ENCODE results near the gene TAF11L6.
A peak's percentile ranks its signal among the peaks of the same experiment; 100 is the strongest.
"Not testable (repeated sequence)": the region's sequence is repeated elsewhere in the genome, so short reads cannot be mapped to it uniquely, and the experiment has no call there.

TAF11L6 gene

DNA sequence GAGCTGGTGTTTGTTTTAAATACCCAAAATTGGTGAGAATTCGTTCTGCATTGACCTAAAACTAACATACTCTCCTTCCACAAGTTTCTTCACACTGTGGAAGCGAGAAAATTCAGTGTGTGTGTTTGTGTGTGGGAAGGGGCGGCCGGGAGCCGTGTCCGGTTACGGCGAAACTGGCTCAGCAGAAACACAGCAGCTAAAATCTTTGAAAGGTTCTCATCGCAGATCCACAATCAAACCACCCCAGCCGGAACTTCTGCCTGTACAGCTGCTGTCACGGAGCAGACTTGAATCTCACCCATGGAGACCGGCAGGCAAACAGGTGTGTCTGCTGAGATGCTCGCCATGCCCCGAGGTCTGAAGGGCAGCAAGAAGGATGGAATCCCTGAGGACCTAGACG lies at the start of gene TAF11L6:
TAF11L6 (plus strand) TSS at position 301 of the 400 bp plus-strand sequence.
- not testable (repeated sequence) for DNase-seq, ATAC-seq

DNA sequence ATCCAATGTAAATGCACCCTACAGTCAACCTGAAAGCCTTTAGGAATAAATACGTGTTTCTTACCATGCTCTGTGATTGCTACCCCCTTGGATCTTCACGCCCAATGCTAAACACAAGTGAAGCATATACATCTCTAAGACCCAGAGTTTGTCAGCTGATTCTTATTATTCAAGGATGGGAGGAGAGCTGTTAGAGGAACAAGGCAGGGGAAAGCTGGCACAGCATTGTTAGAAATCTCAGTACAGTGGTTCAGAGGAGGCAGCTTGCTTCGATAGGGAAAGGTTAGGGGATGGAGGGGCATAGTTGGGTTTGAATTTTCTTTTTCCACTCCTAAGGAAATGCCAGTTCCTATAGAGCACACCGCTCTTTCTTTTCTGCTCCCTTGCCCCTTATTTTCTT lies 47.1 kb upstream of the TAF11L6 start:
- no peak for DNase-seq
- no peak for ATAC-seq

DNA sequence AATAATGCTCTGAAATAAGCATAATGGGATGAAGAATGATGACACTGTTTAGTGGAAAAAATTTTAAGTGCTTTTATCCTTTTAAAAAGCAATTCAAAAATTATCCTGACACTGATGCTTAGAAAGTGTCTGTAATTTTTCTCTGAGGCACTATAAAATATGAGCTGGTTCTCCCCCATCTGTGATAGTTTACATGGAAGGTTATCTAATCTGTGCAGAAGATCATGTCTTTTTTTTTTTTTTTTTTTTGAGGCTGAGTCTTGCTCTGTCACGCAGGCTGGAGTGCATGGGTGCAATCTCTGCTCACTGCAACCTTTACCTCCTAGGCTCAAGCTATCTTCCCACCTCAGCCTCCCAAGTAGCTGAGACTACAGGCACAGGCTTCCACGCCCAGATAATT lies 45.7 kb upstream of the TAF11L6 start:
- no peak for ATAC-seq
- DNase-seq: no peak

DNA sequence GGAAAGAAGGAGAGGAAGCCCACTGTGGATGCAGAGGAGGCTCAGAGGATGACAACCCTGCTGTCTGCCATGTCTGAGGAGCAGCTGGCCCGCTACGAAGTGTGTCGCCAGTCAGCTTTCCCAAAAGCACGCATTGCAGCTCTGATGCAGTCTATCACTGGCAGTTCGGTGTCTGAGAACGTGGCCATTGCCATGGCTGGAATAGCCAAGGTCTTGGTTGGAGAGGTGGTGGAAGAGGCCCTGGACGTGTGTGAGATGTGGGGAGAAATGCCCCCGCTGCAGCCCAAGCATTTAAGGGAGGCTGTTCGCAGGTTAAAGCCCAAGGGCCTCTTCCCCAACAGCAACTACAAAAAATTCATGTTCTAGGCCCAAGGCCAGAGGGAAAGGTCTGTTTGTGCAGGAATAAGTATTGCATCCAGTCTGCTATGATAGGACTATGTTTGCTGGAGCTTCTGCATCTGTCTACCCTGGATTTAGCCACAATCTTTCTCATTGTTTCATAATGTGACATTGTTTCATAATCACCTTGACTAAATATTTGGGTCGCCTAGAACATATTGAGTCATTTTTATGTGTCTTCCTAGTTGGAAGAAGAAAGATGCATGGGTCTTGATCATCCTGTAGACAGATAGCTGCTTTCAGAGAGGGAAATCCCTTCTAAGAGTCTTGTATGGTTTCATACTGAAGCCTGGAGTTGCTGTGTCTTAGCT lies 41.9 kb upstream of the TAF11L6 start:
- not testable (repeated sequence) for ATAC-seq, DNase-seq

DNA sequence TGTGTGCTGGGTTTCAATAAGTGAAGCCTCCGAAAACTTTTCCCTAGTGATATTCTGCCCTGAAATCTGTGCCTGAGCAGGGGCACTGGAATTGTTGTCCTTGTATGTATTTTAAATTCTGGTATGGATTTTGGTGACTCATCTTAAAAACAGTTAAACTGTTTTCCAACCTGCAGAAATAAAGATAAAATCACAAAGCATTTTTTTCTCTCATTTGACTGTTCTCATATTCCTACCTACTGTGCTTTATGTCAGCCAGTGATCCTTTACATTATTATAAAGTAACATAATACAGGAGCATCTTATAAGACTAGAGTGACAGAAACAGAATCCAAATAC lies 41.3 kb upstream of the TAF11L6 start:
- ATAC-seq (no peak), DNase-seq (no peak)

DNA sequence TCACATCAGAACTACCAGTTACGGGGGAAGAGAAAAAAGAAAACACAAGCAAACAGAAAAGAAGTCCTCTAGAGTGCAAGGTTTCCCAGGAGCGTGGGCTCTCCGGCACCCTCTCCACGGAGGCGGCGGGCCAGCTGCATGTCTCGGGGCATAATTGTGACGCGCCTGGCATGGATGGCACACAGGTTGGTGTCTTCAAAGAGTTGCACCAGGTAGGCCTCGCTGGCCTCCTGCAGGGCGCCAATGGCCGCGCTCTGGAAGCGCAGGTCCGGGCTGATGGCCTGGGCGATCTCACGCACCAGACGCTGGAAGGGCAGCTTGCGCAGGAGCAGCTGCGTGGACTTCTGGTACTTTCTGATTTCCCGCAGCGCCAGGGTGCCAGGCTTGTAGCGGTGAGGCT lies 37.2 kb upstream of the TAF11L6 start:
- DNase-seq, ATAC-seq: not testable (repeated sequence)

DNA sequence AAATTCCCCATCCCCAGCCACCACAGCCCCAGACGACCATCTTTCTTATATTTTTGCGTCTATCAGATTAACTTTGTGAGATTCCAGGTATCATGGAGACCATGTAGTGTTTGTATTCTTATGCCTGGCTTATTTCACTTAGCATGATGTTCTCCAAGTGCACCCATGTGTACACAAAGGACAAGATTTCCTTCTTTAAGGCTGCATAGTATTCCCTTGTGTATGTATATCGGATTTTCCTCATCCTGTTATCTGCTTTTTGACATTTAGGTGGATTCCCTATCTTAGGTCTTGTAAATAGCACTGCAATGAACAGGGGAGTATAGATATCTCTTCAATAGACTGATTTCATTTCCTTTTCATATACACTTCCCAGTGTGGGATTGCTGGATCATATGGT lies 35.7 kb upstream of the TAF11L6 start:
- no peak for ATAC-seq
- no peak for DNase-seq

DNA sequence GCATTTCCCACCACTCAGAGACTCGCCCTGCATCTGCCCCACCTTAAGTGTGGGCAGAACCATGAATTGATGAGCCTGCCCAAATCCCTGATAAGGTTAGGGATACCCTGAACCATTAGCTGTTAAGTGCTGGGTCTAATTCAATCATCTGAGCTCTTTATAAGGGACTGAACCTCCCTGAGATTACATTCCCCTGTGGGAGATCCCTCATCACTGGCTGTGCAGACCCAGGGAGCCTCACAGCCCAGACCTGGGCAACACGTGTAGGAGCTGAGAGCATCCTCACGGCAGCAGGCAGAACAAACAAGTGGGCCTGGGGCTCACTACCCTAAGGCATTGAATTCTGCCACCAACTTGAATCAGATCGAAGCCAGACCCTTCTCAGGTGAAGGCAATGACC lies 31.0 kb upstream of the TAF11L6 start:
- DNase-seq (no peak), ATAC-seq (no peak)

DNA sequence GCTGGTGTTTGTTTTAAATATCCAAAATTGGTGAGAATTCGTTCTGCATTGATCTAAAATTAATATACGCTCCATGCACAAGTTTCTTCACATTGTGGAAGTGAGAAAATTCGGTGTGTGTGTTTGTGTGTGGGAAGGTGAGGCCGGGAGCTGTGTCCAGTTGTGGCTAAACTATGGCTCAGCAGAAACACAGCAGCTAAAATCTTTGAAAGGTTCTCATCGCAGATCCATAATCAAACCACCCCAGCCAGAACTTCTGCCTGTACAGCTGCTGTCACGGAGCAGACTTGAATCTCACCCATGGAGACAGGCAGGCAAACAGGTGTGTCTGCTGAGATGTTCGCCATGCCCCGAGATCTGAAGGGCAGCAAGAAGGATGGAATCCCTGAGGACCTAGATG lies 30.5 kb upstream of the TAF11L6 start, which contains the start of gene TAF11L2:
TAF11L2 (plus strand) TSS at position 301 of the 400 bp plus-strand sequence.
- not testable (repeated sequence) for ATAC-seq, DNase-seq

DNA sequence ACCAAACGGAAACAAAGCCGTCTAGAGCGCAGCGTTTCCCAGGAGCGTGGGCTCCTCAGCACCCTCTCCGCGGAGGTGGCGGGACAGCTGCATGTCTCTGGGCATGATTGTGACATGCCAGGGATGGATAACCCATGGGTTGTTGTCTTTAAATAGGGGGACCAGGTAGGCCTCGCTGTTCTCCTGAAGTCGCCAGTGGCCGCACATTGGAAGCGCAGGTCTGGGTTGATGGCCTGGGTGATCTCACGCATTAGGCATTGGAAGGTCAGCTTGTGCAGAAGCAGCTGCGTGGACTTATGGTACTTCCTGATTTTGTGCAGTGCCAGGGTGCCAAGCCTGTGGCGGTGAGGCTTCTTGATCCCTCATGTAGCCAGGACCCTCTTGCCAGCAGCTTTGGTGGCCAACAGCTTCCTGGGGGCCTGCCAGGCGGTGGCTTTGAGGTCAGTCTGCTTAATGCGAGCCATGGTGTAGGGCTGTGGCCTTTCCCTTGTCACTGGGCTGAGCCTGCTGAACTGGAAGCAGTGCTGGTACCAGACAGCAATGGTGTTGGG lies 16.6 kb upstream of the TAF11L6 start:
- ATAC-seq (no peak), DNase-seq (no peak)

DNA sequence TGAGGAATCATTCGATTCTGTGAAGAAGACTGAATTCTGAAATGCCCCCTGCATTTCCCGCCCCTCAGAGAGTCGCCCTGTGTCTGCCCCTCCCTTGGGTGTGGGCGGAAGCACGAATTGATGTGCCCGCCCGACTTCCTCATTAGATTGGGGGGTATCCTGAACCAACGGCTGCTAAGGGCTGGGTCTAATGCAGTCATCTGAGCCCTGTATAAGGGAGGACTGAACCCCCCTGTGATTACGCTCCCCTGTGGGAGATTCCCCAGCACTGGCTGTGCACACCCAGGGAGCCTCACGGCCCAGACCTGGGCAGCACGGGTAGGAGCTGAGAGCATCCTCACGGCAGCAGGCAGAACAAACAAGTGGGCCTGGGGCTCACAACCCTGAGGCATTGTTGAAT lies 10.9 kb upstream of the TAF11L6 start:
- not testable (repeated sequence) for ATAC-seq, DNase-seq

DNA sequence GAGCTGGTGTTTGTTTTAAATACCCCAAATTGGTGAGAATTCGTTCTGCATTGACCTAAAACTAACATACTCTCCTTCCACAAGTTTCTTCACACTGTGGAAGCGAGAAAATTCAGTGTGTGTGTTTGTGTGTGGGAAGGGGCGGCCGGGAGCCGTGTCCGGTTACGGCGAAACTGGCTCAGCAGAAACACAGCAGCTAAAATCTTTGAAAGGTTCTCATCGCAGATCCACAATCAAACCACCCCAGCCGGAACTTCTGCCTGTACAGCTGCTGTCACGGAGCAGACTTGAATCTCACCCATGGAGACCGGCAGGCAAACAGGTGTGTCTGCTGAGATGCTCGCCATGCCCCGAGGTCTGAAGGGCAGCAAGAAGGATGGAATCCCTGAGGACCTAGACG lies 10.4 kb upstream of the TAF11L6 start, which contains the start of gene TAF11L3:
TAF11L3 (plus strand) TSS at position 301 of the 400 bp plus-strand sequence.
- not testable (repeated sequence) for ATAC-seq, DNase-seq

DNA sequence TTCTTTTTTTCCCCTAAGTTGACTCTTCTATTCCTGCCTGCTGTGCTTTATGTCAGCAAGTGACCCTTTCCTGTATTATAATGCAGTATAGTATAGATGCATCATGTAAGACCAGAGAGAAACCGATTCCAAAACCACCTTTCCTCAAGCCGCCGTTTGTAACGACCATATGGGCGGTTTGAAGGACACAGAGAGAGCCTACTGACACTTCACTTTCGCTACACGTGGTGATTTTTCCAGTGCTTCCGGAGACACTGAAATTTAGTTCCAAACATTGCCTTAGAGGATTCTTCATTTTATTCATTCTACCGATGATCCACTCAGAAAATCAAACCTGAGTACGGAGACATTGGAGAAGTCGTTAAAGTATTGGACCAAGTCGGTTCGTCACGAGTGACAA lies 9.0 kb upstream of the TAF11L6 start:
- not testable (repeated sequence) for ATAC-seq, DNase-seq

DNA sequence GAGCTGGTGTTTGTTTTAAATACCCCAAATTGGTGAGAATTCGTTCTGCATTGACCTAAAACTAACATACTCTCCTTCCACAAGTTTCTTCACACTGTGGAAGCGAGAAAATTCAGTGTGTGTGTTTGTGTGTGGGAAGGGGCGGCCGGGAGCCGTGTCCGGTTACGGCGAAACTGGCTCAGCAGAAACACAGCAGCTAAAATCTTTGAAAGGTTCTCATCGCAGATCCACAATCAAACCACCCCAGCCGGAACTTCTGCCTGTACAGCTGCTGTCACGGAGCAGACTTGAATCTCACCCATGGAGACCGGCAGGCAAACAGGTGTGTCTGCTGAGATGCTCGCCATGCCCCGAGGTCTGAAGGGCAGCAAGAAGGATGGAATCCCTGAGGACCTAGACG lies 7.0 kb upstream of the TAF11L6 start, which contains the start of gene TAF11L4:
TAF11L4 (plus strand) TSS at position 301 of the 400 bp plus-strand sequence.
- not testable (repeated sequence) for DNase-seq, ATAC-seq

DNA sequence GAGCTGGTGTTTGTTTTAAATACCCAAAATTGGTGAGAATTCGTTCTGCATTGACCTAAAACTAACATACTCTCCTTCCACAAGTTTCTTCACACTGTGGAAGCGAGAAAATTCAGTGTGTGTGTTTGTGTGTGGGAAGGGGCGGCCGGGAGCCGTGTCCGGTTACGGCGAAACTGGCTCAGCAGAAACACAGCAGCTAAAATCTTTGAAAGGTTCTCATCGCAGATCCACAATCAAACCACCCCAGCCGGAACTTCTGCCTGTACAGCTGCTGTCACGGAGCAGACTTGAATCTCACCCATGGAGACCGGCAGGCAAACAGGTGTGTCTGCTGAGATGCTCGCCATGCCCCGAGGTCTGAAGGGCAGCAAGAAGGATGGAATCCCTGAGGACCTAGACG lies 3.5 kb upstream of the TAF11L6 start, which contains the start of gene TAF11L5:
TAF11L5 (plus strand) TSS at position 301 of the 400 bp plus-strand sequence.
- not testable (repeated sequence) for ATAC-seq, DNase-seq

DNA sequence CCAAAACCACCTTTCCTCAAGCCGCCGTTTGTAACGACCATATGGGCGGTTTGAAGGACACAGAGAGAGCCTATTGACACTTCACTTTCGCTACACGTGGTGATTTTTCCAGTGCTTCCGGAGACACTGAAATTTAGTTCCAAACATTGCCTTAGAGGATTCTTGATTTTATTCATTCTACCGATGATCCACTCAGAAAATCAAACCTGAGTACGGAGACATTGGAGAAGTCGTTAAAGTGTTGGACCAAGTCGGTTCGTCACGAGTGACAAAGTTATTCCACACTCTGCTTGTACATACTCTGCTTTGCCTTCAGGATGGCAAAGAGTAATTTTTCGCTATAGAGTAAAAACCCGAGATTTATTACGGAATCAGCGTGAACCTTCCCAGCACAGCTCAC lies 2.0 kb upstream of the TAF11L6 start:
- DNase-seq: peak; percentile 8
- ATAC-seq: not testable (repeated sequence)
